GM18505 (cell line): ENCODE results near the gene CTBP2.

Source experiments
- ATAC-seq: cut with Tn5 transposase; IDR thresholded peaks from one replicate; pipeline ENCODE4 v1.9.1; 2021; ENCODE audit not compliant: unreplicated experiment
- POLR2A ChIP-seq: IDR thresholded peaks from 4 replicates; pipeline ENCODE4 v1.6.1; 2011; ENCODE audit warnings: borderline replicate concordance; ENCODE audit not compliant: insufficient read depth, insufficient read length; ENCODE audit errors: extremely low read depth

CTBP2 gene

GRCh38 chr10:125112697-125113494 lies 47.5 kb downstream of the CTBP2 start:
- ATAC-seq = no peak
- no peak for TF ChIP-seq POLR2A

- ATAC-seq = no peak
- no peak for TF ChIP-seq POLR2A
Observed at GRCh38 chr10:125111118-125111727, 49.1 kb downstream of the CTBP2 start.

GRCh38 chr10:125107965-125108580 lies 52.3 kb downstream of the CTBP2 start:
- ATAC-seq = no peak
- no peak for TF ChIP-seq POLR2A

GRCh38 chr10:125107166-125107949 lies 53.0 kb downstream of the CTBP2 start:
- no peak for ATAC-seq
- no peak for TF ChIP-seq POLR2A

- no peak for TF ChIP-seq POLR2A
- ATAC-seq = no peak
Observed at GRCh38 chr10:125106586-125106985, 53.8 kb downstream of the CTBP2 start.

GRCh38 chr10:125105706-125106255 lies 54.6 kb downstream of the CTBP2 start:
- ATAC-seq = no peak

GRCh38 chr10:125105155-125105554 lies 55.2 kb downstream of the CTBP2 start:
- TF ChIP-seq POLR2A = no peak
- no peak for ATAC-seq

More at GRCh38 chr10:125105706-125106255, 54.6 kb downstream of the CTBP2 start:
- no peak for TF ChIP-seq POLR2A

GRCh38 chr10:125104559-125104958 lies 55.8 kb downstream of the CTBP2 start:
- no peak for TF ChIP-seq POLR2A
- ATAC-seq = no peak

GRCh38 chr10:125103924-125104323 lies 56.4 kb downstream of the CTBP2 start:
- TF ChIP-seq POLR2A = no peak
- ATAC-seq = no peak

GRCh38 chr10:125103466-125103865 lies 56.9 kb downstream of the CTBP2 start:
- no peak for ATAC-seq

GRCh38 chr10:125102821-125103220 lies 57.5 kb downstream of the CTBP2 start:
- TF ChIP-seq POLR2A = no peak
- no peak for ATAC-seq

More at GRCh38 chr10:125103466-125103865, 56.9 kb downstream of the CTBP2 start:
- no peak for TF ChIP-seq POLR2A

GRCh38 chr10:125102246-125102645 lies 58.1 kb downstream of the CTBP2 start:
- no peak for TF ChIP-seq POLR2A
- ATAC-seq = no peak

- no peak for ATAC-seq
- no peak for TF ChIP-seq POLR2A
Observed at GRCh38 chr10:125101581-125101980, 58.8 kb downstream of the CTBP2 start.
